ENCODE data around the gene NRG3.

Gene NRG3

GRCh38 chr10:82150123-82150900 lies 275.3 kb downstream of the NRG3 start:
- TF ChIP-seq CTCF (IDR thresholded peaks at IDR 0.05): no peak
- H3K27ac ChIP-seq: no peak overlapping the region
- no peak overlapping the region for H3K4me3 ChIP-seq
- DNase-seq (ENCODE audit: low spot score): no peak

- H3K27ac ChIP-seq: no peak overlapping the region
- no peak for DNase-seq (ENCODE audit: low spot score)
- no peak overlapping the region for H3K4me3 ChIP-seq
- TF ChIP-seq CTCF (IDR thresholded peaks at IDR 0.05): no peak
Observed at GRCh38 chr10:82160307-82160706, 285.3 kb downstream of the NRG3 start.

GRCh38 chr10:82161264-82161663 lies 286.3 kb downstream of the NRG3 start:
- Histone ChIP-seq H3K4me3 (no peak overlapping the region), H3K27ac (no peak overlapping the region)
- no peak for DNase-seq (ENCODE audit: low spot score)
- no peak for TF ChIP-seq CTCF (IDR thresholded peaks at IDR 0.05)

- TF ChIP-seq CTCF (IDR thresholded peaks at IDR 0.05): no peak
- Histone ChIP-seq H3K27ac (no peak overlapping the region), H3K4me3 (no peak overlapping the region)
- no peak for DNase-seq (ENCODE audit: low spot score)
Observed at GRCh38 chr10:82162549-82163195, 287.7 kb downstream of the NRG3 start.

- H3K27ac ChIP-seq: no peak overlapping the region
- no peak for TF ChIP-seq CTCF (IDR thresholded peaks at IDR 0.05)
- no peak overlapping the region for H3K4me3 ChIP-seq
- DNase-seq (ENCODE audit: low spot score): no peak
Observed at GRCh38 chr10:82171899-82172298, 296.9 kb downstream of the NRG3 start.

GRCh38 chr10:82176587-82176986 lies 301.6 kb downstream of the NRG3 start:
- H3K27ac ChIP-seq: no peak overlapping the region
- no peak for DNase-seq (ENCODE audit: low spot score)
- no peak overlapping the region for H3K4me3 ChIP-seq
- TF ChIP-seq CTCF (IDR thresholded peaks at IDR 0.05): no peak
